HepG2 (cell line): ENCODE measurements around the gene FSCN2. TPM values are rescaled to one million over a fixed set of nuclear protein-coding genes. Genes with fewer than 3 reads are reported as not detected.

Experiments
- GATAD1 ChIP-seq: IDR thresholded peaks from 2 replicates; pipeline ENCODE4 v1.6.1; 2016; ENCODE audit warnings: missing genetic modification reagents, missing compliant biosample characterization
- MEIS1 ChIP-seq: sonication (generic); formaldehyde crosslinking; IDR thresholded peaks from 2 replicates; pipeline ENCODE4 v1.9.0; 2021; ENCODE audit warnings: mild to moderate bottlenecking, missing genetic modification reagents, moderate library complexity, borderline replicate concordance
- NFATC3 ChIP-seq: sonication (generic); formaldehyde crosslinking; IDR thresholded peaks from 2 replicates; pipeline ENCODE4 v1.5.1; 2020; ENCODE audit warnings: mild to moderate bottlenecking, missing genetic modification reagents
- PCBP1 ChIP-seq: fragments of 200-400 bp; formaldehyde crosslinking; IDR thresholded peaks from 2 replicates; pipeline ENCODE4 v1.6.1; 2017; ENCODE audit warnings: mild to moderate bottlenecking, low read depth, low read length, borderline replicate concordance
- PHF5A ChIP-seq: IDR thresholded peaks from one replicate; pipeline ENCODE4 v1.6.1; 2018; ENCODE audit warnings: low read depth, missing genetic modification reagents; ENCODE audit not compliant: unreplicated experiment
- RAD21 ChIP-seq: fragments of 450-650 bp; formaldehyde crosslinking; IDR thresholded peaks from 2 replicates; pipeline ENCODE4 v1.5.0; 2020; ENCODE audit warnings: mild to moderate bottlenecking
- STAG1 ChIP-seq: sonication (generic); formaldehyde crosslinking; IDR thresholded peaks from 2 replicates; pipeline ENCODE4 v1.4.0; 2020; ENCODE audit warnings: missing genetic modification reagents
- XRCC5 ChIP-seq: fragments of 200-400 bp; formaldehyde crosslinking; optimal IDR thresholded peaks from 2 replicates; pipeline ENCODE3; 2017; ENCODE audit warnings: mild to moderate bottlenecking, low read length
- ZFX ChIP-seq: sonication (generic); formaldehyde crosslinking; IDR thresholded peaks from 2 replicates; pipeline ENCODE4 v1.4.0; 2020; ENCODE audit warnings: mild to moderate bottlenecking, low read depth, missing genetic modification reagents, moderate library complexity
- ZNF263 ChIP-seq: sonication (generic); formaldehyde crosslinking; IDR thresholded peaks from 2 replicates; pipeline ENCODE4 v1.4.0; 2020; ENCODE audit warnings: missing genetic modification reagents
- ZNF577 ChIP-seq: sonication (generic); formaldehyde crosslinking; IDR thresholded peaks from 2 replicates; pipeline ENCODE4 v1.4.0; 2020; ENCODE audit warnings: mild to moderate bottlenecking, low read depth, missing genetic modification reagents, borderline replicate concordance
- polyA plus RNA-seq, 8 experiments: library from polyadenylated mRNA; depleted of rRNA in 3 of 8; stranded (reverse) in 7 of 8; unstranded in 1 of 8; fragments of >200 nt; fragmentation: Illumina TruSeq in 4 of 8; extraction: Trizol in 4 of 8; gene quantifications; 2 replicates each; pipeline versions ENCODE4 v1.2.1 to v1.2.3, GENCODE V29; 2011 to 2016; ENCODE audit warnings: low read depth in 4 of 8, missing spikeins in 1 of 8, mixed read lengths in 1 of 8; ENCODE audit not compliant: insufficient read depth in 1 of 8
- total RNA-seq, 5 experiments: library from RNA; depleted of rRNA; stranded (reverse); fragments of >200 nt; fragmentation: Illumina TruSeq; extraction: Trizol; gene quantifications; 2 replicates each; pipeline ENCODE4 v1.2.3, GENCODE V29; 2016; ENCODE audit warnings: low read depth in 1 of 5
- TF ChIP-seq, protein P1 (sequence below): sonication (generic); formaldehyde crosslinking; IDR thresholded peaks from 2 replicates; pipeline ENCODE4 v1.4.0; 2020; ENCODE audit warnings: missing genetic modification reagents
- TF ChIP-seq, protein P2 (sequence below), 2 experiments: sonication (generic) in 1 of 2; formaldehyde crosslinking in 1 of 2; IDR thresholded peaks; 2 replicates each; pipeline versions ENCODE4 v1.4.0 to v1.6.1; 2018 to 2020; ENCODE audit warnings: missing genetic modification reagents in 2 of 2, borderline replicate concordance in 1 of 2, low read depth in 1 of 2, mild to moderate bottlenecking in 1 of 2, missing biosample characterization in 1 of 2
- TF ChIP-seq, protein P3 (sequence below): sonication (generic); formaldehyde crosslinking; IDR thresholded peaks from 2 replicates; pipeline ENCODE4 v1.5.0; 2020; ENCODE audit warnings: mild to moderate bottlenecking, missing genetic modification reagents, moderate library complexity

Gene FSCN2
- total and polyA plus RNA-seq, 2 of the 13 experiments (the other 11 are each of a cell fraction or from before 2014, with no cell fraction given): 0.09 TPM; not detected in 1

DNA sequence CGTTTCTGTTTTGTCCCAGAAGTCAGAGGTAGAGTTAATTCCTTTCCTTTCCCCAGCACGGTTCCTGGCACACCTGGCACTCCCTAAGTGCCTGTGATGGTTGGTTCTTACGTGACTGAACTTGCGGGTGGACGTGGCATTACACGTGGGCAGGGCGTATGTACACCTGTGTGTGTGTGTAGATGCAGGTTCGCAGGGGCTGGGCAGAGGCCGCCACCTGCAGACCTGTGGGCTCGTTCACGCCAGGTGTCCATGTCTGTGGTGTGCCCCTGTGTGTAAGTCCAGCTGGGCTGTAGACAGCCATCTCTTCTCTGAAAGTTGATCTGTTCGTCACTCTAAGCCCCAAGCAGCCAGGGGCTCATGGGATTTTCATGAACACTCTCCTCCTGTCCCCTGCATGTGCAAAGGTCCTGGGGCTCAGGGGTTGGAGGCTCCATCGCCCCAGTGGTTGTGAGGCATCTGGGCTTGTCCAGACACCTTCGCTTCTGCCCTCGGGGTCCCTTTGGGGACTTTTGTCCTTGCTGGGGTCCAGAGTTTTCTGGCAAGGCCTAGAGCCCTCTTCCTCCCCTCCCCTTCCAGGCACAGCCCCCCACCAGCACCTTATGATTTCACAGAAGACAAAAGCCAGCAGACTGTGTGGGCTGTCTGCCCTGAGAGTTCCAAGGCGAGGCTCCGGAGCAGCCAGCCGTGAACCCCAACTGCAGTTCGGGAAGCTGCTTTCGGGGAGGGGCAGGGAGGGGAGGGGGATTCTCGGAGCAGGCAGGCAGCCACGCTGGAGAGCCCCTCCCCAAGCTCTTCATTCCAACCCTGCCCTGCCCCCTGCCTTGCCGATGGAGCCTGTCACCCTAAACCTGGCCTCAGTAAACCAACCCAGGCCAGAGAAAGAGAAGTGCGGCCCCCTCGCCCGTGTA lies 5.4 kb upstream of the FSCN2 start (continued):
- TF ChIP-seq XRCC5 (peak; percentile 64), GATAD1 (0 out of 2 replicates have a peak, but pooled peaks have one; percentile 27), ZNF263 (no peak), MEIS1 (CRISPR knock-in tag) (0 out of 2 replicates have a peak, but pooled peaks have one; percentile 9), STAG1 (CRISPR knock-in tag) (peak; percentile 72), ZNF577 (CRISPR knock-in tag) (no peak), RAD21 (CRISPR knock-in tag) (peak; percentile 43; the same call in 1 of the 2 replicates), ZFX (CRISPR knock-in tag) (peak; percentile 36; the same call in 1 of the 2 replicates), PHF5A (CRISPR knock-in tag) (peak; percentile 37), NFATC3 (CRISPR knock-in tag) (0 out of 2 replicates have a peak, but pooled peaks have one; percentile 24), PCBP1 (peak; percentile 69; the same call in 1 of the 2 replicates)
- TF ChIP-seq, protein P1, sequence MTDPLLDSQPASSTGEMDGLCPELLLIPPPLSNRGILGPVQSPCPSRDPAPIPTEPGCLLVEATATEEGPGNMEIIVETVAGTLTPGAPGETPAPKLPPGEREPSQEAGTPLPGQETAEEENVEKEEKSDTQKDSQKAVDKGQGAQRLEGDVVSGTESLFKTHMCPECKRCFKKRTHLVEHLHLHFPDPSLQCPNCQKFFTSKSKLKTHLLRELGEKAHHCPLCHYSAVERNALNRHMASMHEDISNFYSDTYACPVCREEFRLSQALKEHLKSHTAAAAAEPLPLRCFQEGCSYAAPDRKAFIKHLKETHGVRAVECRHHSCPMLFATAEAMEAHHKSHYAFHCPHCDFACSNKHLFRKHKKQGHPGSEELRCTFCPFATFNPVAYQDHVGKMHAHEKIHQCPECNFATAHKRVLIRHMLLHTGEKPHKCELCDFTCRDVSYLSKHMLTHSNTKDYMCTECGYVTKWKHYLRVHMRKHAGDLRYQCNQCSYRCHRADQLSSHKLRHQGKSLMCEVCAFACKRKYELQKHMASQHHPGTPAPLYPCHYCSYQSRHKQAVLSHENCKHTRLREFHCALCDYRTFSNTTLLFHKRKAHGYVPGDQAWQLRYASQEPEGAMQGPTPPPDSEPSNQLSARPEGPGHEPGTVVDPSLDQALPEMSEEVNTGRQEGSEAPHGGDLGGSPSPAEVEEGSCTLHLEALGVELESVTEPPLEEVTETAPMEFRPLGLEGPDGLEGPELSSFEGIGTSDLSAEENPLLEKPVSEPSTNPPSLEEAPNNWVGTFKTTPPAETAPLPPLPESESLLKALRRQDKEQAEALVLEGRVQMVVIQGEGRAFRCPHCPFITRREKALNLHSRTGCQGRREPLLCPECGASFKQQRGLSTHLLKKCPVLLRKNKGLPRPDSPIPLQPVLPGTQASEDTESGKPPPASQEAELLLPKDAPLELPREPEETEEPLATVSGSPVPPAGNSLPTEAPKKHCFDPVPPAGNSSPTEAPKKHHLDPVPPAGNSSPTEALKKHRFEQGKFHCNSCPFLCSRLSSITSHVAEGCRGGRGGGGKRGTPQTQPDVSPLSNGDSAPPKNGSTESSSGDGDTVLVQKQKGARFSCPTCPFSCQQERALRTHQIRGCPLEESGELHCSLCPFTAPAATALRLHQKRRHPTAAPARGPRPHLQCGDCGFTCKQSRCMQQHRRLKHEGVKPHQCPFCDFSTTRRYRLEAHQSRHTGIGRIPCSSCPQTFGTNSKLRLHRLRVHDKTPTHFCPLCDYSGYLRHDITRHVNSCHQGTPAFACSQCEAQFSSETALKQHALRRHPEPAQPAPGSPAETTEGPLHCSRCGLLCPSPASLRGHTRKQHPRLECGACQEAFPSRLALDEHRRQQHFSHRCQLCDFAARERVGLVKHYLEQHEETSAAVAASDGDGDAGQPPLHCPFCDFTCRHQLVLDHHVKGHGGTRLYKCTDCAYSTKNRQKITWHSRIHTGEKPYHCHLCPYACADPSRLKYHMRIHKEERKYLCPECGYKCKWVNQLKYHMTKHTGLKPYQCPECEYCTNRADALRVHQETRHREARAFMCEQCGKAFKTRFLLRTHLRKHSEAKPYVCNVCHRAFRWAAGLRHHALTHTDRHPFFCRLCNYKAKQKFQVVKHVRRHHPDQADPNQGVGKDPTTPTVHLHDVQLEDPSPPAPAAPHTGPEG (CRISPR knock-in tag): 0 out of 2 replicates have a peak, but pooled peaks have one; percentile 35
- TF ChIP-seq, protein P2, sequence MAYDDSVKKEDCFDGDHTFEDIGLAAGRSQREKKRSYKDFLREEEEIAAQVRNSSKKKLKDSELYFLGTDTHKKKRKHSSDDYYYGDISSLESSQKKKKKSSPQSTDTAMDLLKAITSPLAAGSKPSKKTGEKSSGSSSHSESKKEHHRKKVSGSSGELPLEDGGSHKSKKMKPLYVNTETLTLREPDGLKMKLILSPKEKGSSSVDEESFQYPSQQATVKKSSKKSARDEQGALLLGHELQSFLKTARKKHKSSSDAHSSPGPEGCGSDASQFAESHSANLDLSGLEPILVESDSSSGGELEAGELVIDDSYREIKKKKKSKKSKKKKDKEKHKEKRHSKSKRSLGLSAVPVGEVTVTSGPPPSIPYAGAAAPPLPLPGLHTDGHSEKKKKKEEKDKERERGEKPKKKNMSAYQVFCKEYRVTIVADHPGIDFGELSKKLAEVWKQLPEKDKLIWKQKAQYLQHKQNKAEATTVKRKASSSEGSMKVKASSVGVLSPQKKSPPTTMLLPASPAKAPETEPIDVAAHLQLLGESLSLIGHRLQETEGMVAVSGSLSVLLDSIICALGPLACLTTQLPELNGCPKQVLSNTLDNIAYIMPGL (CRISPR knock-in tag; IDR thresholded peaks at IDR 0.05; ENCODE audit: borderline replicate concordance in 1 of 2, low read depth in 1 of 2): 0 out of 4 replicates have a peak, but pooled peaks of 1 of the 2 experiments have one; percentile 49
- TF ChIP-seq, protein P3, sequence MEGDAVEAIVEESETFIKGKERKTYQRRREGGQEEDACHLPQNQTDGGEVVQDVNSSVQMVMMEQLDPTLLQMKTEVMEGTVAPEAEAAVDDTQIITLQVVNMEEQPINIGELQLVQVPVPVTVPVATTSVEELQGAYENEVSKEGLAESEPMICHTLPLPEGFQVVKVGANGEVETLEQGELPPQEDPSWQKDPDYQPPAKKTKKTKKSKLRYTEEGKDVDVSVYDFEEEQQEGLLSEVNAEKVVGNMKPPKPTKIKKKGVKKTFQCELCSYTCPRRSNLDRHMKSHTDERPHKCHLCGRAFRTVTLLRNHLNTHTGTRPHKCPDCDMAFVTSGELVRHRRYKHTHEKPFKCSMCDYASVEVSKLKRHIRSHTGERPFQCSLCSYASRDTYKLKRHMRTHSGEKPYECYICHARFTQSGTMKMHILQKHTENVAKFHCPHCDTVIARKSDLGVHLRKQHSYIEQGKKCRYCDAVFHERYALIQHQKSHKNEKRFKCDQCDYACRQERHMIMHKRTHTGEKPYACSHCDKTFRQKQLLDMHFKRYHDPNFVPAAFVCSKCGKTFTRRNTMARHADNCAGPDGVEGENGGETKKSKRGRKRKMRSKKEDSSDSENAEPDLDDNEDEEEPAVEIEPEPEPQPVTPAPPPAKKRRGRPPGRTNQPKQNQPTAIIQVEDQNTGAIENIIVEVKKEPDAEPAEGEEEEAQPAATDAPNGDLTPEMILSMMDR (CRISPR knock-in tag): peak; percentile 70
